CD4-positive, CD25-positive, alpha-beta regulatory T cell (primary cell): ENCODE measurements around the gene PCBP3. TPM values are rescaled to one million over a fixed set of nuclear protein-coding genes. Genes with fewer than 3 reads are reported as not detected.
"Not testable (repeated sequence)": the region's sequence is repeated elsewhere in the genome, so short reads cannot be mapped to it uniquely, and the experiment has no call there.

Source experiments
- ATAC-seq, 2 donors: fragments of 150-1000 bp; cut with Tn5 transposase; one replicate each; pipeline ENCODE4 v1.10.0; 2021; ENCODE audit warnings: low read depth in 2 of 2, moderate number of reproducible peaks in 2 of 2, moderate library complexity in 1 of 2
- DNase-seq, 3 donors: peaks; one replicate each; pipeline versions ENCODE4 v3.0.0 to v3.0.0-alpha.2; 2012 to 2022; ENCODE audit warnings: mixed read lengths in 1 of 3
- H3K27ac ChIP-seq: one replicate; pipeline ENCODE4 v1.7.0; 2013; ENCODE audit warnings: mild to moderate bottlenecking, low read length; ENCODE audit not compliant: insufficient read depth, poor library complexity, severe bottlenecking
- H3K27me3 ChIP-seq: one replicate; pipeline ENCODE4 v1.7.0; 2013; ENCODE audit warnings: low read length; ENCODE audit not compliant: control insufficient read depth, insufficient read depth
- H3K36me3 ChIP-seq: one replicate; pipeline ENCODE4 v1.7.0; 2013; ENCODE audit warnings: mild to moderate bottlenecking, low read length, moderate library complexity; ENCODE audit not compliant: control insufficient read depth, insufficient read depth
- H3K4me1 ChIP-seq: 2 replicates; pipeline ENCODE4 v1.7.0; 2013; ENCODE audit warnings: mild to moderate bottlenecking, low read length; ENCODE audit not compliant: insufficient read depth, control insufficient read depth, poor library complexity, severe bottlenecking
- H3K4me3 ChIP-seq: one replicate; pipeline ENCODE4 v1.7.0; 2013; ENCODE audit warnings: low read depth, mild to moderate bottlenecking, low read length, moderate library complexity
- H3K9me3 ChIP-seq, 2 experiments: 1 replicate in 1 of 2; 2 replicates in 1 of 2; pipeline ENCODE4 v1.7.0; 2013; ENCODE audit warnings: low read length in 2 of 2, mild to moderate bottlenecking in 1 of 2, moderate library complexity in 1 of 2; ENCODE audit not compliant: control insufficient read depth in 2 of 2
- H3K27ac Mint-ChIP-seq, 3 donors: one replicate each; pipeline ENCODE4 v1.8.0; 2020 to 2022; ENCODE audit warnings: mild to moderate bottlenecking in 3 of 3, mixed read lengths in 3 of 3, moderate library complexity in 2 of 3
- H3K27me3 Mint-ChIP-seq: one replicate; pipeline ENCODE4 v1.8.0; 2022; ENCODE audit warnings: mild to moderate bottlenecking, mixed read lengths
- H3K36me3 Mint-ChIP-seq: one replicate; pipeline ENCODE4 v1.8.0; 2020; ENCODE audit warnings: mixed read lengths
- H3K4me1 Mint-ChIP-seq, 4 donors: one replicate each; pipeline ENCODE4 v1.8.0; 2020 to 2022; ENCODE audit warnings: mixed read lengths in 4 of 4, mild to moderate bottlenecking in 1 of 4
- H3K4me3 Mint-ChIP-seq, 4 donors: one replicate each; pipeline ENCODE4 v1.8.0; 2020 to 2022; ENCODE audit warnings: mild to moderate bottlenecking in 4 of 4, mixed read lengths in 4 of 4, moderate library complexity in 3 of 4
- H3K9me3 Mint-ChIP-seq, 7 donors: one replicate each; pipeline ENCODE4 v1.8.0; 2020 to 2022; ENCODE audit warnings: mixed read lengths in 7 of 7, mild to moderate bottlenecking in 3 of 7, moderate library complexity in 2 of 7
- polyA plus RNA-seq, 4 donors: library from polyadenylated mRNA; unstranded; fragments of 300-500 nt; fragmentation: Illumina TruSeq; gene quantifications; one replicate each; pipeline ENCODE4 v1.2.3, GENCODE V29; 2021
- total RNA-seq: library from RNA; stranded (reverse); gene quantifications from one replicate; pipeline ENCODE4 v1.2.3, GENCODE V29; 2022

PCBP3 gene
- total and polyA plus RNA-seq, 5 donors from 2014 or later = 0.72 to 5.3 (median 2.3) TPM

GRCh38 chr21:45895778-45896370 is 252.3 kb downstream of the PCBP3 start:
- Mint-ChIP-seq H3K9me3 (no peaks in the 10 kb centered on the region), H3K4me3 (no peak overlapping the region), H3K27ac (no peak overlapping the region), H3K36me3 (no peaks in the 10 kb centered on the region), H3K27me3 (no peaks in the 10 kb centered on the region), H3K4me1 (peaks cover 0 to 29% (median 15%) of the 10 kb centered on the region in 4 donors)
- no peak overlapping the region for H3K4me3 ChIP-seq
- no peaks in the 10 kb centered on the region for H3K36me3 ChIP-seq
- DNase-seq (no peak), ATAC-seq (no peak)
- peaks cover 29% of the 10 kb centered on the region for H3K4me1 ChIP-seq
- no peak overlapping the region for H3K27ac ChIP-seq
- H3K9me3 ChIP-seq = no peaks in the 10 kb centered on the region
- H3K27me3 ChIP-seq = no peaks in the 10 kb centered on the region

DNA sequence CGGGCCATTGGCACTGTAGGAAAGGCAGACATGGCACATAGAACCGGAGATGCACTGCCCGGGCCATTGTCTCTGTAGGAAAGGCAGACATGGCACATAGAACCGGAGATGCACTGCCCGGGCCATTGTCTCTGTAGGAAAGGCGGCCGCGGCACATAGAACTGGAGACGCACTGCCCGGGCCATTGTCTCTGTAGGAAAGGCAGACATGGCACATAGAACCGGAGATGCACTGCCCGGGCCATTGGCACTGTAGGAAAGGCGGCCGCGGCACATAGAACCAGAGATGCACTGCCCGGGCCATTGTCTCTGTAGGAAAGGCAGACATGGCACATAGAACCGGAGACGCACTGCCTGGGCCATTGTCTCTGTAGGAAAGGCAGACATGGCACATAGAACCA is 252.9 kb downstream of the PCBP3 start:
- H3K36me3 Mint-ChIP-seq, H3K9me3 ChIP-seq, H3K27me3 ChIP-seq, H3K27me3 Mint-ChIP-seq, H3K27ac Mint-ChIP-seq, H3K9me3 Mint-ChIP-seq, H3K36me3 ChIP-seq, DNase-seq, H3K27ac ChIP-seq, H3K4me3 Mint-ChIP-seq, H3K4me3 ChIP-seq, ATAC-seq: not testable (repeated sequence)
- peaks cover 23% of the 10 kb centered on the region for H3K4me1 ChIP-seq
- H3K4me1 Mint-ChIP-seq = peaks cover 0 to 23% (median 10%) of the 10 kb centered on the region in 4 donors

GRCh38 chr21:45897191-45898027 is 253.9 kb downstream of the PCBP3 start:
- DNase-seq (no peak), ATAC-seq (no peak)
- Histone ChIP-seq H3K36me3 (no peaks in the 10 kb centered on the region), H3K4me1 (peaks cover 14% of the 10 kb centered on the region), H3K9me3 (no peaks in the 10 kb centered on the region), H3K4me3 (no peak overlapping the region), H3K27ac (no peak overlapping the region), H3K27me3 (no peaks in the 10 kb centered on the region)
- no peaks in the 10 kb centered on the region for H3K9me3 Mint-ChIP-seq
- no peak overlapping the region for H3K4me3 Mint-ChIP-seq
- no peaks in the 10 kb centered on the region for H3K27me3 Mint-ChIP-seq
- H3K4me1 Mint-ChIP-seq = peaks cover 0 to 14% (median 3%) of the 10 kb centered on the region in 4 donors
- peaks cover 4% of the 10 kb centered on the region for H3K36me3 Mint-ChIP-seq
- no peak overlapping the region for H3K27ac Mint-ChIP-seq

- Histone ChIP-seq H3K27me3 (no peaks in the 10 kb centered on the region), H3K4me1 (peaks cover 8% of the 10 kb centered on the region), H3K4me3 (no peak overlapping the region), H3K27ac (no peak overlapping the region), H3K36me3 (no peaks in the 10 kb centered on the region), H3K9me3 (no peaks in the 10 kb centered on the region)
- Mint-ChIP-seq H3K4me3 (no peak overlapping the region), H3K9me3 (no peaks in the 10 kb centered on the region), H3K27me3 (no peaks in the 10 kb centered on the region), H3K4me1 (peaks cover 0 to 8% (median 3%) of the 10 kb centered on the region in 4 donors), H3K27ac (no peak overlapping the region), H3K36me3 (peaks cover 4% of the 10 kb centered on the region)
- ATAC-seq (no peak), DNase-seq (no peak)
These were observed 254.5 kb downstream of the PCBP3 start for GRCh38 chr21:45898028-45898350.

DNA sequence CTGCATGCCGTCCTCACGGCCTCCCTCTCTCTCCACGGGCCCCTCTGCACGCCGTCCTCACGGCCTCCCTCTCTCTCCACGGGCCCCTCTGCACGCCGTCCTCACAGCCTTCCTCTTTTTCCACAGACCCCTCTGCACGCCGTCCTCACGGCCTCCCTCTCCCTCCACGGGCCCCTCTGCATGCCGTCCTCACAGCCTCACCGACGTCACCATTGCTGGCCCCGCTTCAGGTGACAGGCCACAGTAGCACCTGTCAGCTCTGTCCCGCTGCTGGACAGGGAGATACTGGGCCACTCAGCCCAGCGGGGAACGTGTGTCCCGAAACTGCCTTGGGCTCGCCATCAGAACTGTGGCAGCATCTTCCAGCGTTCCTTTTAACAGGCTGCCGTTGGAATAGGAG is 255.3 kb downstream of the PCBP3 start:
- DNase-seq (no peak), ATAC-seq (no peak)
- Mint-ChIP-seq H3K27me3 (no peaks in the 10 kb centered on the region), H3K9me3 (no peaks in the 10 kb centered on the region), H3K36me3 (peaks cover 7% of the 10 kb centered on the region), H3K4me3 (no peak overlapping the region), H3K27ac (no peak overlapping the region), H3K4me1 (peaks cover 0 to 7% (median 3%) of the 10 kb centered on the region in 4 donors)
- Histone ChIP-seq H3K27ac (no peak overlapping the region), H3K4me3 (no peak overlapping the region), H3K4me1 (no peaks in the 10 kb centered on the region), H3K9me3 (no peaks in the 10 kb centered on the region), H3K36me3 (no peaks in the 10 kb centered on the region), H3K27me3 (no peaks in the 10 kb centered on the region)

GRCh38 chr21:45899317-45900033 is 255.9 kb downstream of the PCBP3 start:
- H3K27ac Mint-ChIP-seq = no peak overlapping the region
- Histone ChIP-seq H3K9me3 (no peaks in the 10 kb centered on the region), H3K4me1 (no peaks in the 10 kb centered on the region), H3K27me3 (no peaks in the 10 kb centered on the region), H3K4me3 (no peak overlapping the region), H3K27ac (no peak overlapping the region), H3K36me3 (no peaks in the 10 kb centered on the region)
- H3K27me3 Mint-ChIP-seq = no peaks in the 10 kb centered on the region
- DNase-seq = no peak
- H3K9me3 Mint-ChIP-seq = no peaks in the 10 kb centered on the region
- H3K36me3 Mint-ChIP-seq = peaks cover 7% of the 10 kb centered on the region
- H3K4me1 Mint-ChIP-seq = peaks cover 0 to 4% (median 1%) of the 10 kb centered on the region in 4 donors
- H3K4me3 Mint-ChIP-seq = no peak overlapping the region
- no peak for ATAC-seq

- no peaks in the 10 kb centered on the region for H3K4me1 ChIP-seq
- Mint-ChIP-seq H3K27me3 (no peaks in the 10 kb centered on the region), H3K4me3 (no peak overlapping the region), H3K4me1 (peaks cover 0 to 3% (median under 1%) of the 10 kb centered on the region in 4 donors), H3K9me3 (no peaks in the 10 kb centered on the region), H3K27ac (no peak overlapping the region), H3K36me3 (peaks cover 7% of the 10 kb centered on the region)
- no peak overlapping the region for H3K4me3 ChIP-seq
- DNase-seq (no peak), ATAC-seq (no peak)
- H3K36me3 ChIP-seq = no peaks in the 10 kb centered on the region
- no peaks in the 10 kb centered on the region for H3K9me3 ChIP-seq
- H3K27me3 ChIP-seq = no peaks in the 10 kb centered on the region
- H3K27ac ChIP-seq = no peak overlapping the region
These were observed 256.7 kb downstream of the PCBP3 start for GRCh38 chr21:45900034-45900868.
